ENCODE data around the gene NPIPB9.
A peak's percentile ranks its signal among the peaks of the same experiment; 100 is the strongest.
"Not testable (repeated sequence)": the region's sequence is repeated elsewhere in the genome, so short reads cannot be mapped to it uniquely, and the experiment has no call there.

Gene NPIPB9

DNA sequence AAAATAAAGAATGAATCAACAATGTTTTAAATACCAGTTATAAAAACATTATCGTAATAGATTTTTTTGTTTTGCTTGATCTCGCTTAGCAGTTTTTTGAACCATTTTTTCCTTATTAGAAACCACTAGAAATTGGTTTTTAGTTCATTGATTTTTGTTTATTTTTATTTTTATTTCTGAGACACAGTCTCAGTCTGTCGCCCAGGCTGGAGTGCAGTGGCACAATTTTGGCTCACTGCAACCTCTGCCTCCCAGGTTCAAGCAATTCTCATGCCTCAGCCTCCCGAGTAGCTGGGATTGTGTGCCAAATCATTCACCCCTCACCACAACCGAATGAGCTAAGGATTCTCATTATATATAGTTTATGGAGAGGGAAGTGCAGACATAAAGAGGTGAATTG lies at the start of gene NPIPB9:
TSS of gene NPIPB9 (plus strand) at position 301 of the 400 bp plus-strand sequence.
- not testable (repeated sequence) for DNase-seq (ENCODE audit: low read depth in 2 of 2)

DNA sequence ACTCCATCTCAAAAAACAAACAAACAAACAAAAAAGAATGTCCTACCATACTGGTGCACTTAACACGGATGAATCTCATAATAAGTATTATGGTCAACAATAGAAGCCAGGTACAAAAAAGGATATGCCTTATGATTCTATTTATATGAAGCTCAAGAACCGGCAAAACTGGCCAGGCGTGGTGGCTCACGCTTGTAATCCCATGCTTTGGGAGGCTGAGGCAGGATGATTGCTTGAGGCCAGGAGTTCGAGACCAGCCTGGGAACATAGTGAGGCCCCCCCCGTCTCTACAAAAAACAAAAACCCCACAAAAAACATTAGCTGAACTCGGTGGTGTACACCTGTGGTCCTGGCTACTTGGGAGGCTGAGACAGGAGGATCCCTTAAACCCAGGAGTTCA lies 47.3 kb upstream of the NPIPB9 start:
- not testable (repeated sequence) for DNase-seq (ENCODE audit: low read depth in 2 of 2)

DNA sequence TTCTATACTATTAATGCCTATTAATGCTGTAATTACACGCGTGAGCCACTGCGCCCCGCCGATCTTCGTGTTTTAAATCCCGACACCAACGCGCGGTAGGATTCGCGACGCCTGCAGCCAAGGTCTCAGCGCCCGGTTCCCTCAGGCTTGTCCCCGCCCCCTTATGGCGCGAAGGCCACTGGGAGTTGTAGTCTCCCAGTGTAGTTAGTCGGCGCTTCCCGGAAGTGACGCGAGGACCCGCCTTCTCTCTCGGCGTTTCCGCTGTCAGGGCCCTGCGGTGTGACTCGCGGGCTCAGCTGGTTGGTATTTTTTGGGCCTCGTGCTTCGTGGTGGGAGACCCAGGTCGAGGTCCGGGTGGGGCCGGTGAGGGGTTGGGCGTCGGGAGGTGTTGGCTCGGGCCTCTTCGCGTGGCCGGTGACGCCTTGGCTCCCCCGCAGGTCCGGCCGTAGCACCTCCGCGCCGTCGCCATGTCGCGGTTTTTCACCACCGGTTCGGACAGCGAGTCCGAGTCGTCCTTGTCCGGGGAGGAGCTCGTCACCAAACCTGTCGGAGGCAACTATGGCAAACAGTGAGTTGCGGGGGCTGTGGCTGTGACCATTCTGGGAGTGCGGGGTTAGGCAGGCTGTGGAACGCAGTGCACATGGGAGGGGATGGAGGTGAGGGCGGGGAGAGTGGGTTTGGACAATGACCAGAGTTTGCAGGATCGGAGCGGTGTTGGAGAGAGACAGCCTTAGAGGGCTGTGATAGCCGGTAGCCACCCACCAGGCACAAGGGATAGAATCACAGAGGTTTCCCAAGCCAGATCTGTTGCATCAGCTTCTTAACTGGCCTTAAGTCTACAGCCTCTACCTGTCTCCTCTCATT lies 40.1 kb upstream of the NPIPB9 start, which contains the start of gene EIF3C:
TSS of gene EIF3C (plus strand) at position 245 of the 864 bp plus-strand sequence. CDS start at position 468, 223 bp downstream.
- DNase-seq (ENCODE audit: low read depth in 2 of 2) = not testable (repeated sequence)

DNA sequence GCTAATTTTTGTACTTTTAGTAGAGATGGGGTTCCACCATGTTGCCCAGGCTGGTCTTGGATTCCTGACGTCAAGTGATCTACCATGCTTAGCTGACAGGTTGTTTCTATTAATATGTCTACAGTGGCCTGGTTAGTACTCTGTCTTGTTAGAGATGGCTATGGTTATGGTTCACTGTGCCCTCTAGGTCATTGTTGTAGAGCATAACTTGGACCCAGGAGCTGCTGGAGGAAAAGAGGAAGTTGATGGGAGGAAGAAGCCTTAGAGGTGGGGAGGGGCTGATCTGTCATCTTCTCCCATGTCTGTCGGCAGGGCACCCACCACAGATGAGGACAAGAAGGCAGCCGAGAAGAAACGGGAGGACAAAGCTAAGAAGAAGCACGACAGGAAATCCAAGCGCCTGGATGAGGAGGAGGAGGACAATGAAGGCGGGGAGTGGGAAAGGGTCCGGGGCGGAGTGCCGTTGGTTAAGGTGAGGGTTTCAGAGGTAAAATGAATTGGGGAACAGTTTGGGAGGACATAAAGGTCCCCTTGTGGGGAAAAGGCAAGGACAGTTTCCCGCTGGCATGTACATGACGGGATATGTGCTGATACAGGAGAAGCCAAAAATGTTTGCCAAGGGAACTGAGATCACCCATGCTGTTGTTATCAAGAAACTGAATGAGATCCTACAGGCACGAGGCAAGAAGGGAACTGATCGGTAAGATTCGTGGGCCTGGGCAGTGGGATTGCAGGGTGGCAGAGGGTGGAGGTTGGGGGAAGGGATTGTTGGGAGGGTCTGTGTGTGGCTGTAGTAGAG lies 28.5 kb upstream of the NPIPB9 start:
- DNase-seq (ENCODE audit: low read depth in 2 of 2) = not testable (repeated sequence)

DNA sequence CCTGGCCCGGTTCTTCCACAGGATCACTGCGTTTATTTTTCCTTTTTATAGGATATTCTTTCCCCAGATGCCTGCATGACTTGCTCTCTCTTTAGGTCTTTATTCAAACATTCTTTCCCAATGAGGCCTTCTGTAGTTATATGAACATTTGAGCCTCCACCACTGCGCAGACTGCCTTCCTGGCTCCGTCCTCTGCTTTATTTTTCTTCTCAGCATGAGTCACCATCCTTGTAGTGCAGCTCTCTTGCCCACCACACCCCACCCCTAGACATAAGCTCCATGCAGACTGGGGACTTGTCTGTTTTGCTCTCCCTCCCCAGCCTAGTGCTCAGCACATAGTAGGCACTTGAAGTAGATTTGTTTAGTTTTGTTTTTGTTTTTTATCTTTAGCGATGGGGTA lies 20.3 kb upstream of the NPIPB9 start:
- DNase-seq (ENCODE audit: low read depth in 2 of 2) = not testable (repeated sequence)

DNA sequence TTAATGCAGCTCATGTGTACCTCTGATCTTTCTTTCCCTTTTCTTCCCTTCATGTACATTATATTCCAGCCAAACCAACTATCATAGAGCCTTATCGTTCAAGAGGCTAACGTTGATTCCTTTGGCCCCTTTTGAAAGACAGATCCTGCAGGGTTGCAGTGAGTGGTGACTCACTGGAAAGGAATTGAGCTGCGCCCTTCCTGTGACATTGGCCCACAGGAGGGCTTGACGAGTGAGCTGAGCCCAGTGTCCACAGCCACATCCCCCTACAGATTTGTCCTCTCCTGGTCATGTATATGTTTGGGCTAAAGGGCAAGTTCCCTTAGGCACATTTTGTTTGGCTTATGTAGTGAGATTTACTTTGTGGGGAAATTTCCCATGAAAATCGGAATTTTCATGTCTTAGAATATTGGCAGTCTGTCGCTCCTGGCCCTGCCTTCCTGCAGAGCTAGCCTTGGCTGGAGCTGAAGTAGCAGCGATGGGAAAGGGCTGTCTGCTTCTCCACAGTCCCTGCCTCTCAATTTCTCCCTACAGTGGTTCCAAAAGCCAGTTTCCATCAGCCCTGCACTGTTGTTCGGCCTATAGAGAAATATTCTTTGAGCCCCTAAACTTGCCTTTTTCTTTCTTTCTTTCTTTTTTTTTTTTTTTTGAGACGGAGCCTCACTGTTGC lies 19.0 kb upstream of the NPIPB9 start:
- not testable (repeated sequence) for DNase-seq (ENCODE audit: low read depth in 2 of 2)

DNA sequence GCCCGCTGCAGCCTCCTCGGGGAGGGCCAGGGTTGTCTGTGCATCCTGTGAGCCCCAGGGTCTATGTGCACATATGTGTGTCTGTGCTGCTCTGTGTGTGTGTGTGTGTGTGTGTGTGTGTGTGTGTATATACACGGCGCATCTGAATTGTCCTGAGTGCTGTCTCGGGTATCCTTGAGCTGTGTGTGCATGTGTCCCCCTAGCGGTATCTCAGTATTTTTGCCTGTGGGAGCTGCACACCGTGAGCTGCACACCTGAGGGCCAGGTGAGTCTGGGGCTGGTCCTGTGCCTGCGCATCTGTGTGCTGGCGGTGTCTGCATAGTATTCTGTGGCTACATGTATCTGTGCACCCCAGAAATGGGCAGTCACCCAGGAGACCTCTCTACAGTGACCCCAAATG lies 11.8 kb upstream of the NPIPB9 start:
- not testable (repeated sequence) for DNase-seq (ENCODE audit: low read depth in 2 of 2)

DNA sequence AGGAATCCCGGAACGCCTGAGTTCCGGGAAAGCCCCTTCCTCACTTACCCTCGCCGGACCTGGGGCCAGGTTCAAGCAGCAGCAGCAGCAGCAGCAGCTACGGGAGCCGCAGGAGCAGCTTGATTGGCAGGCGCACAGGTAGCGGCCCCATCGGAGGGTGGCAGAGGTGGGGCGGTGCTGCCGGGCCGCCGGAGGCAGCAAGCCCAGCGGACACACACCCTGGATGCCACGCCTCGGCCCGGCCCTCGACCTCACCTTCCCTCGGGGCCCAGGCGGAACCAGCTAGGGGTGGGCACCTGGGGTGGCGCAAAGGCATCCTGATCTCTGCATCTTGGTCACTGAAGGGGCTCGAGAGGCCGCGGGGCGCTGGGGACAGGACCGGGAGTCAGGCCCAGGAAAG lies 11.0 kb upstream of the NPIPB9 start:
- DNase-seq (ENCODE audit: low read depth in 2 of 2) = not testable (repeated sequence)

DNA sequence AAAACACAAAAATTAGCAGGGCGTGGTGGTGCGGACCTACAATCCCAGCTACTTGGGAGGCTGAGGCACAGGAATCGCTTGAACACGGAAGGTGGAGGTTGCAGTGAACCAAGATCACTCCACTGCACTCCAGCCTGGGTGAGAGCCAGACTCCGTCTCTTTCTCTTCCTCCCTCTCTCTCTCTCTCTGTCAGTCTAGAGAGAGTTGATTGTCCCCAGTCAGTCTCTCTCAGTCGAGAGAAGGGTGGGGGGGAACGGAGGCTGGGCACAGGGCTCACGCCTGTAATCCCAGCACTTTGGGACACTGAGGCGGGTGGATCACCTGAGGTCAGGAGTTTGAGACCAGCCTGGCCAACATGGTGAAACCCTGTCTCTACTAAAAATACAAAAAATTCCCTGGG lies 10.3 kb upstream of the NPIPB9 start:
- not testable (repeated sequence) for DNase-seq (ENCODE audit: low read depth in 2 of 2)

DNA sequence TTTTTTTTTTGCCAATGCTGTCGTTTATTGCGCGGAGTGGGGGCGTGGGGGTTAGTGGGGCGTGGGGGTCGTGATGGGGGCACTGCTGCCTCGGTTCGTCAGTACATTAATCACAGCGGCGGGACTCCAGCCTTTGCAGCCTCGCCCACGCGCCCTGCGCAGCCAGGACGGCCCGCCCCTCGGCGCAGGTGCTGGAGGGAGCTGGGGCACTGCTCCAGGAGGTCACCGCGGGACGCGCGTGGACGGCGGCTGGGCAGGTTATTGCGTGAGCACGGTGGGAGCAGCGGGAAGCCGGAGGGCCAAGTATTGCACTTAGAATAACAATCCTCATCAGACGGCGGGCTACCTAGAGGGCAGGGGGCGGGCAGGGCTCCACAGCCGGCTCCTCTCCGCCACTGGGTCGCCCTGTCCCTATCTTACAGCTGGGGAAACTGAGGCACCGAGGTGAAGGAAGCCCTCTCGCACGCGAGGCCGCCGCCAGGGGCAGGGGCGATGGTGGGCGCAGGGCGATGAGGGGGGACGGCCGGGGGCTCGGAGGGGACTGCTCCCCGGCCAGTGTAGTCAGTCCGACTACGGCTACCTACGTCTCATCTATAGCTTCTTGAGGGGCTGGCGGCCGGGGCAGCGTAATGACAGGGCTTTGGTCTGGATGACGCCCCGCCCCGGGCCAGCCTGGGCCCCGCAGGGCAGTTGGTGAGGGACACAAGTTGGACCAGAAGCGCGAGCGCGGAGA lies 4.8 kb upstream of the NPIPB9 start:
- not testable (repeated sequence) for DNase-seq (ENCODE audit: low read depth in 2 of 2)

DNA sequence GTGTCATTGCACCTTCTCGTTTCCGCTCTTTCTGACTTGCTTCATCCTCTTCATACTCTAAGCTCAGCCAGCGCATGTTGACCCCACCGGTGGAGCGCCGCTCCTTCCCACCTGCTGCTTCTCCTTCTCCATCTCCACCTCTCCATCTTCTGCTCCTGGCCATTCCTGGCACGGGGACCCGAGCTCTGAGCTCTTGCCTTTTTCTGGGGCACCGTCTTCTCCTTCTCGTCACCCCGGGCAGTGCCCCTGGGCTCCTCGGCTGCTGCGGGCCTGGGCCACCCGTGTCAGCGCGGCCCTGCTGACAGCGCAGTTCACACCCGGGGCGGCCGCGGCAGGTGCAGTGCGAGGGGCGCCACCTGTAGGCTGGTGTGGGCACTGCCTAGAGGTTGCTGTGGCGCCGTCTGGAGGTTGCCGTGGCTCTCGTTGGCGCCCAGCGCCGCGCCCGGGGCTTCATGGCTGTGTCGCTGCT lies 1.6 kb upstream of the NPIPB9 start:
- peak in 1 of 2 donors; percentile 15 for DNase-seq (ENCODE audit: low read depth in 2 of 2)

DNA sequence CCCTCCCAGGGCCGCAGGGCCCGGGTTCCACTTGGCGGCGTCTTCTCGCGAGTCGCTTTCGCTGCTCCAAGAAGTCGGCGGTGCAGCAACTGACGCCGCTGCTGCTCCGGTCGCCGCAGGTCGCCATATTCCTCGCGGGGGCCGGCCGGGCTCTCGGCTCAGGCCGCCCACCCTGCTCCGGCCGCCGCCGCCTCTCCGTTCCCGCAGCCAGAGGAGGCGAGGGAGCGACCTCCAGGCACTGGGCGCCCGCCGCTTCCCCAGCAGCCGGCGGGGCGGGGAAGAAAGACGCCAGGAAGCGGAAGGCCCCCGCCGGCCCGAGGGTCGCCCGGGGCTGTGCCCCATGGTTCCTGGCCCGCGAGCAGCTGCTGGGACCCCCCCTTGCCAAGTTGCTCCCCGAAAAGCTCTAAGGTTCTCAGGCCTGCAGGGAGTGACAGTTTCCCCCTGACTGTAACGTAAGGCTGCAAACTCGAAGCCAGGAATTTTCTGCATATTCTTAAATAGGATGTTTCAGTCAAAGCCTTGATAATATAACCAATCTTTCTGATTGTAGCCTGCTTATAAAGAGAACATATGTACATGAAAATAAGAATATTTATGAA lies 1.0 kb upstream of the NPIPB9 start:
- not testable (repeated sequence) for DNase-seq (ENCODE audit: low read depth in 2 of 2)

DNA sequence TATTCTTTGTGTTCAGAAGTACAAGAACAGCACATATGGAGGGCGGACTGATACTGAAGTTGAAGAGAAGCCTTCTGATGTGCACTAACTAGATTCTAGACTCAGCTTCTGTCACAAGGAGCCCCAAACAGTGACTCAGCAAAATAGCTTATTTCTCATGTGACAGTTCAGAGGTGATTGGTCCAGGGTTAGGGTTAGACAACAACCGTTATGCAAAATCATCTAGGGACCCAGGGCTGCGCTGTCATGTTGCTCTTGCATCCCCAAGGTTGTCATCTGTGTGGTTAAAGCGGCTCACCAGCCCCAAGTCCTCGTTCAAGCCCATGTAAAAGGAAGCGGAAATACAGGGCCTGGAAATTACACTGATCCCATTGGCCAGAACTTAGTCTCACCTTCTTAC lies 30.1 kb downstream of the NPIPB9 start:
- not testable (repeated sequence) for DNase-seq (ENCODE audit: low read depth in 2 of 2)

DNA sequence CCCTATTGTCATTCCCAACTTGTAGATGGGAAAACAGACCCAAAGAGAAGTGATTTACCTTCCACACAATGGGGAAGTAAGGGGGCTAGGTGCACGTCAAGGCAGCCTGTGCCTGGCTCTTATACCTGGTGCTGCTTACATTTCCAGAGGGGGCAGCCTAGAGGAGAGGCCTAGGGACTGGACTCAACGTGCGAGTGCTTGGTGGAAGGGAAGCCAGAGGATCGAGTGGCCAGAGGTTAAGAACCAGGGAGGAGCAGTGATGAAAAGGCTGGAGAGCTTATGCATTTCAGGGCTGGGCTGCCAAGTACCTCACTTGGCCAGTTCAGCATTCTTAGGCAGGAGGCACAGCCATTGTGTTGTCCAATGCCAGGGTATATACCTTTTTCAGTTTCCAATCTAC lies 30.8 kb downstream of the NPIPB9 start:
- DNase-seq (ENCODE audit: low read depth in 2 of 2) = not testable (repeated sequence)

DNA sequence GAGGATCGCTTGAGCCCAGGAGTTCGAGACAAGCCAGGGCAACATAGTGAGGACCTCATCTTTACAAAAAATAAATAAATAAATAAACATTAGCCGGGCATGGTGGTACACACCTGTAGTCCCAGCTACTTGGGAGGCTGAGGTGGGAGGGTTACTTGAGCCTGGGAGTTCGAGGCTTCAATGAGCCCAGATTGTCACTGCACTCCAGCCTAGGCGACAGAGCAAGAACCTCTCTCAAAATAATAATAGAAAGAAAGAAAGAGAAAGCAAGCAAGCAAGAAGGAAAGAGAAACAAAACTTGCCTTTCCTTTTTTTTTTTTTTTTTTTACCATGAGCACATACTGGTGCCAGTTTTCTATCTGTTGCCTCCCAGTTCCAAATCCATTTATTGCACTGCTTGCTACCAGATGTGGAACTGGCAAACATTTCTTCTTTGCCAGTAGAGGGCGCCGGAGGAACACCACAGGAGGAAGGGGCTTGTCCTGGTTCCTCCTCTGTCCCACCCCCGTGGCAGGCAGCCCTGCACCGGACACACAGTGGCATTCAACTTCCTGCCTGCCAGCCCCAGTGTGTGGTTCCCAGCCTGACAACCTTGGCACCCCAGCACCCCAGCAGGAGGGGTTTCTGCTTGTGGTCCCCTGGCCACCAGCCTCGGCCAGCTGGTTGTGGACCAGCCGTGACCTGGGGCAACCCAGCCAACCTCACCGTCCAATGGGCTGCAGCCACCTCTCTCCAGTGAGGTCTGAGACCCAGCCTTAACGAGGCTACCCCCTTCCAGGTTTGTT lies 50.8 kb downstream of the NPIPB9 start:
- peak; percentile 38 to 69 for DNase-seq (ENCODE audit: low read depth in 2 of 2)

DNA sequence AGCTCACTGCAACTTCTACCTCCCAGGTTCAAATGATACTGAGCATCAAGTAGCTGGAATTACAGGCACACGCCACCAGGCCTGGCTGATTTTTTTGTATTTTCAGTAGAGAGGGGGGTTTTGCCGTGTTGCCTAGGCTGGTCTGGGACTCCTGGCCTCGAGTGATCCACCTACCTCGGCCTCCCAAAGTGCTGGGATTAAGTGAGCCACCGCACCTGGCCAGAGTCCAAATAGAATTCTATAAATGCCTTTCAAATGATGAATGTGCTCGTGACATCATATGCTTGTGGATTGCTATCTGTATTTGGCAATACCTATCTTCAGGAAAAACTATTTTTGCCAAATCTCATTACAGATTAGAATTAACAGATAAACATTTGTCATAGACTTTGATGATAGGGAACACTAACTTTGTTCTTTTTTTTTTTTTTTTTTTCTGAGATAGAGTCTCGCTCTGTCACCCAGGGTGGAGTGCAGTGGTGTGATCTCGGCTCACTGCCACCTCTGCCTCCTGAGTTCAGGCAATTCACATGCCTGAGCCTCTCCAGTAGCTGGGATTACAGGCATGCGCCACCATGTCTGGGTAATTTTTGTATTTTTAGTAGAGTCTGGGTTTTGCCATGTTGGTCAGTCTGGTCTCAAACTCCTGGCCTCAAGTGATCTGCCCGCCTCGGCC lies 56.0 kb downstream of the NPIPB9 start:
- DNase-seq (ENCODE audit: low read depth in 2 of 2) = not testable (repeated sequence)

DNA sequence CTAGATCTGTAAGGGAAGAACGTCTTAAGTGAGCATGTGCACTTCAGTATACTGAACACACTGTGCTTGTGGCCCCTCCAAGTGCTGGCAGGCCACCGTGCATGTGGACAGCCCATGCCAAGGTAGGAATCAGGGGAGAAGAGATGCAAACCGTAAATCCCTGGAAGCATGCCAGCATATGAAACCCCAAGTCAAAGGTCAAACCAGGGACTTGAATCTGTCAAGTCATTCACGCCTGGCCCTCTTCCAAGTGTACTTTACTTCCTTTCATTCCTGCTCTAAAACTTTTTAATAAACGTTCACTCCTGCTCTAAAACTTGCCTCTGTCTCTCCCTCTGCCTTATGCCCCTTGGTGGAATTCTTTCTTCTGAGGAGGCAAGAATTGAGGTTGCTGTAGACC lies 68.4 kb downstream of the NPIPB9 start:
- no peak for DNase-seq (ENCODE audit: low read depth in 2 of 2)

DNA sequence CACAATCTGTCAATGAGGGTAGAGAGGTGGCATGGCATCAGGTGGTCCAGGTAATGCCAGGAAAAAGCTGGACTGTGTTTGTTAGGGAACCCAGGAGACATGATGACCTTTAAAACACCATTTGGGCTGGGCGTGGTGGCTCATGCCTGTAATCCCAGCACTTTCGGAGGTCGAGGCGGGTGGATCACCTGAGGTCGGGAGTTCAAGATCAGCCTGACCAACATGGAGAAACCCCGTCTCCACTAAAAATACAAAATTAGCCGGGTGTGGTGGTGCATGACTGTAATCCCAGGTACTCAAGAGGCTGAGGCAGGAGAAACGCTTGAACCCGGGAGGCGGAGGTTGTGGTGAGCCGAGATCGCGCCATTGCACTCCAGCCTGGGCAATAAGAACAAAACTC lies 69.0 kb downstream of the NPIPB9 start:
- not testable (repeated sequence) for DNase-seq (ENCODE audit: low read depth in 2 of 2)

DNA sequence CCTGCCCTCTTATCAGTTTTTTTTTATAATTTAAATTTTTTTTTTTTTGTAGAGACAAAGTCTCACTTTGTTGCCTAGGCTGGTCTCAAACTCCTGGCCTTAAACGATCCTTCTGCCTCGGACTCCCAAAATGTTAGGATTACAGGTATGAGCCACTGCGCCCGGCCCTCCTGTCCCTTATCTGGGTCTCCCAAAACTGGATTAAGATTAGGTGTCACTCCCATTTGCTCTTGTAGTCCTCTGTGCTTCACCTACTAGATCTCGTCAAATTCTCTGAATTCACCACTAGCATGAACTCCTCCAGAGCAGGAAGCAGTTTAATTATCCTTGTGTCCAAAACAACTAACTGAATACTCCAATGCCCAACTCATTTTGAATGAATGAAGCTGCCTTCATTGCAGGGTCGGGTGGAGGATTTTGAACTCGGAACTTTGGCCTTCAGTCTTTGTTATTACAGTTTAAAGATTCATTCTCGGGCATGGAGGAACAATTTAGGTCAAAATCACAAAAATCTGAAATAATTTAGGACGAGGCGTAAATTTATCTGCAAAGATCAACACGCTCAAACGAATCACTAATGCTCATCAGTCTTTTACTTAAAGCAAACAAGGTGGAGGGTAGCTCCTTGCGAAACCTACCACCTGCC lies 70.4 kb downstream of the NPIPB9 start:
- DNase-seq (ENCODE audit: low read depth in 2 of 2) = no peak
